Measurements from ENCODE around the gene MSI2.

Gene MSI2

DNA sequence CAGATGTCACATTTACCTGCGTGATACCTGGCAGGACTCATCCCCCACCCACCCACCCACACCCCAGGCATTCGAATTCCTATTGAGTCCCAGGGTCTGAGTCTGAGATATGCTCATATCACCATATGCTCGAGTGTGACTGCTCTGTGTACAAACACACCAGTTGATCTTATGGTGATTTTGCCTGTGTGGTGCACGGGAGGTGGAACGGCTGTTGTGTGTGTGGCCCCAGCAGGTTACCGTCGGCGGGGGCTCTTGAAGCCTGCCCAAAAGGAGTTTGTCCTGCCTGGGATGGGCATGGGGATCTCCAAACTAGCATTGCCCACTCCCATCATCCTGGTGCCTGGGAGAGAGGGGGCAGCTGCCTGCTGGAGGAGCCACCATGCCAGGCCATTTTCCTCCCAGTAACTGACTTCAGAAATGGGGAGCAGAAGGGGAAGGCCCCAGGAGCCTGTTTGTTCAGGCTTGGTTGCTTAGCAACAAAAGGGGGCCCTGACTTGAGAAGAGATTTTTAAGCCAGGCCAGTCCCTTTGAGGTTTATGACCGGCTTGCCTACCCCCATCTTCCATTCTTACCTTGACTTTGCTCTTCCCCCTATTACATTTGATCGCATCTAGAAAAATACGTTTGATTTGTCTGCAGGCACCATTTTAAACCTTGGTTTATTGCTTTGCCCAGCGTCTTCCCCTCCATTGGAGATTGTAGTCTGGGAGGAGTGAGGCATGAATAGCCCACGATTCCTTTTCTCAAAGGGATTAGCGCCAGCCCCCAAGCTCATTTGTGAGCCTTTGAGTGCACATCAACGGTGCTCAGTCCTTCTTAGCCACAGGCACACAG is 271.1 kb downstream of the MSI2 start:
- Histone ChIP-seq H3K9me3 (ENCODE audit: severe bottlenecking) (no peaks in the 10 kb centered on the region), H3K27ac (peak overlapping the region; percentile 98), H3K36me3 (peaks cover 56% of the 10 kb centered on the region), H3K27me3 (ENCODE audit: insufficient read depth, low read depth, severe bottlenecking) (no peaks in the 10 kb centered on the region), H3K4me3 (ENCODE audit: low read depth, low read length) (peak overlapping the region; percentile 29)
- DNase-seq, result peak; percentile 87
- TF ChIP-seq, protein P1, sequence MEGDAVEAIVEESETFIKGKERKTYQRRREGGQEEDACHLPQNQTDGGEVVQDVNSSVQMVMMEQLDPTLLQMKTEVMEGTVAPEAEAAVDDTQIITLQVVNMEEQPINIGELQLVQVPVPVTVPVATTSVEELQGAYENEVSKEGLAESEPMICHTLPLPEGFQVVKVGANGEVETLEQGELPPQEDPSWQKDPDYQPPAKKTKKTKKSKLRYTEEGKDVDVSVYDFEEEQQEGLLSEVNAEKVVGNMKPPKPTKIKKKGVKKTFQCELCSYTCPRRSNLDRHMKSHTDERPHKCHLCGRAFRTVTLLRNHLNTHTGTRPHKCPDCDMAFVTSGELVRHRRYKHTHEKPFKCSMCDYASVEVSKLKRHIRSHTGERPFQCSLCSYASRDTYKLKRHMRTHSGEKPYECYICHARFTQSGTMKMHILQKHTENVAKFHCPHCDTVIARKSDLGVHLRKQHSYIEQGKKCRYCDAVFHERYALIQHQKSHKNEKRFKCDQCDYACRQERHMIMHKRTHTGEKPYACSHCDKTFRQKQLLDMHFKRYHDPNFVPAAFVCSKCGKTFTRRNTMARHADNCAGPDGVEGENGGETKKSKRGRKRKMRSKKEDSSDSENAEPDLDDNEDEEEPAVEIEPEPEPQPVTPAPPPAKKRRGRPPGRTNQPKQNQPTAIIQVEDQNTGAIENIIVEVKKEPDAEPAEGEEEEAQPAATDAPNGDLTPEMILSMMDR (IDR thresholded peaks at IDR 0.05; ENCODE audit: low read depth, low read length), result no peak

DNA sequence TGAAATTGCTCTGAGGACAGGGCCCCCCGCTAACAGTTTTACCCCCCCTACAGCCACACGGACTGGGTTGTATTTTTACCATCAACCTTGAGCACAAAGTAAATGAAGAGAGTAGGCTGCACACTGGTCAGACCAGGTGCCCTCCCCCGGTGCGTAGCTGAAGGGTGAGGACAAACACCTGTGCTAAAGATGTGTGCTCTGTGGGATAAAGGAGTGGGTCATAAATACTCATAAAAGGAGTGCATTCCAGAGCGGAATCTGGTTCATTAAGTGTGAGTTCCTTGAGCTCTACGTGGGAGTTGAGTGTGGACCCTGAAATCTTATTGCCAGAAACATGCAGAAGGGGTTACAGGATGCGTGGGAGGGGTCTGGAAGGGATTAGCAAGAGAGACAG is 271.7 kb downstream of the MSI2 start:
- DNase-seq, result no peak
- H3K9me3 ChIP-seq (ENCODE audit: severe bottlenecking), result no peaks in the 10 kb centered on the region
- peak overlapping the region; percentile 29 for H3K4me3 ChIP-seq (ENCODE audit: low read depth, low read length)
- H3K27ac ChIP-seq, result peak overlapping the region; percentile 98
- TF ChIP-seq, protein P1 (IDR thresholded peaks at IDR 0.05; ENCODE audit: low read depth, low read length), result no peak
- no peaks in the 10 kb centered on the region for H3K27me3 ChIP-seq (ENCODE audit: insufficient read depth, low read depth, severe bottlenecking)
- H3K36me3 ChIP-seq, result peaks cover 62% of the 10 kb centered on the region

DNA sequence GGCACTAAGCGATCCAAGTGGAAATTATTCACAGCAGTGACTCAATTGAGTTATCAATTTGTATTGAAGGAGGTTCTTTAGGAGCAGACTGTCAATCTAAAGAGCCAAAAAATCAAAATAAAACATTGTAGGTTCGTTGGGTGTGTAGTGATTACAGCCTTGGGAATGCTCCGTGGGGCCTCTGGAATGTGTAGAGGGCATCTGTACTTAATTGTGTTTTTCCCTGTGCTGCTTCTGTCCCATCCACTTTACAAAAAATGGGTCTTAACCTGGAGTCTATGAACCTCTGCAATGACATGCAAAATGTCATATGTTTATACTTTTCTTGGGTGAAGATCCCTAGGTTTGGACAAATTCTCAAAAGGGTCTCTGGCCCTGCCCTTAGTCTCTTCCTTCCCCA is 273.7 kb downstream of the MSI2 start:
- TF ChIP-seq, protein P1 (IDR thresholded peaks at IDR 0.05; ENCODE audit: low read depth, low read length), result no peak
- Histone ChIP-seq H3K27ac (peak overlapping the region; percentile 98), H3K4me3 (ENCODE audit: low read depth, low read length) (no peak overlapping the region), H3K27me3 (ENCODE audit: insufficient read depth, low read depth, severe bottlenecking) (no peaks in the 10 kb centered on the region), H3K36me3 (peaks cover 81% of the 10 kb centered on the region), H3K9me3 (ENCODE audit: severe bottlenecking) (no peaks in the 10 kb centered on the region)
- no peak for DNase-seq

DNA sequence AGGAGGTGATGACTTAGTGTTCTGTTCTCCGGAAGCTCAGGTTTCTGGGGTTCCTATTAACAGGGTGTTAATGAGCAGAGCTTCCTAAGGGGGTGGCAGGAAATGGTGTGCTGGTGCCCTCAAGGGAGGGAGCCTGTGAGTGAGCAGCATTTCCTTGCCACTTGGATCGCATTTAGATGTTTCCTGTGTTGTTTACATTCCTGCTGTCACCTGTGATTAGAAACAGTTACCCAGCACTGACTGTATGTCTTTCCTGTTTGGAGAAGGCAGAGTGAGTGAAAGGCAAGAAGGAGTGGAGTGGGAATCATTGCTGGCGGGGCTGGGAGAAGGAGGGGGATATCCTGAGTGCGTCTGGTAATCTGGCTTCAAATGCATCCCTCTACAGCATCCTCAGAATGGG is 274.2 kb downstream of the MSI2 start:
- no peaks in the 10 kb centered on the region for H3K27me3 ChIP-seq (ENCODE audit: insufficient read depth, low read depth, severe bottlenecking)
- H3K27ac ChIP-seq, result peak overlapping the region; percentile 98
- TF ChIP-seq, protein P1 (IDR thresholded peaks at IDR 0.05; ENCODE audit: low read depth, low read length), result no peak
- no peaks in the 10 kb centered on the region for H3K9me3 ChIP-seq (ENCODE audit: severe bottlenecking)
- no peak for DNase-seq
- H3K4me3 ChIP-seq (ENCODE audit: low read depth, low read length), result no peak overlapping the region
- H3K36me3 ChIP-seq, result peaks cover 77% of the 10 kb centered on the region

DNA sequence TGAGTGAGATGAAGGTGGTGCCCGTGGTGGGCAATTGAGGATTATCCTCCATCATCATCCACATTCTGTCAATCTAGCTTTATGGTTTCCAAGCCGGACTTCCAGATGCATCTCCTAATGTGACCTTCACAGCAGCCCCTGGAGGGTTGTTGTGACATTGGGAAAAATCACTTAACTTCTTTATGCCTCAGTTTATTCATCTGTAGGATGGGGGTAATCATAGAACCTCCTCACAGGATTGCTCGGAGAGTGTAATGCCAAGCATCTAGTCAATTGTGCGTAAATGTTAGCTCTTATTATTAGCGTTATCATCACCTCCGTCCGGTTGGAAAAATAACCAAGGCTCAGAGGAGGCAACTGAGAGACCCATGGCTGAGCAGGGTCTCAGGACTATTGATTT is 274.8 kb downstream of the MSI2 start:
- TF ChIP-seq, protein P1 (IDR thresholded peaks at IDR 0.05; ENCODE audit: low read depth, low read length), result no peak
- Histone ChIP-seq H3K27ac (peak overlapping the region; percentile 15; the same call in 1 of the 2 replicates), H3K27me3 (ENCODE audit: insufficient read depth, low read depth, severe bottlenecking) (no peaks in the 10 kb centered on the region), H3K9me3 (ENCODE audit: severe bottlenecking) (no peaks in the 10 kb centered on the region), H3K36me3 (peaks cover 71% of the 10 kb centered on the region), H3K4me3 (ENCODE audit: low read depth, low read length) (no peak overlapping the region)
- no peak for DNase-seq
